BE2C (cell line): ENCODE data around the gene ZHX3.
A peak's percentile ranks its signal among the peaks of the same experiment; 100 is the strongest.

Experiments used
- DNase-seq: peaks from one replicate; pipeline ENCODE4 v3.0.0-alpha.2; 2020
- H3K27me3 ChIP-seq: fragments of 250-450 bp; sonication (Bioruptor Pico); 2 replicates; pipeline ENCODE4 v1.5.1; 2020; ENCODE audit warnings: mild to moderate bottlenecking
- H3K36me3 ChIP-seq: fragments of 250-450 bp; sonication (Bioruptor Pico); 2 replicates; pipeline ENCODE4 v1.5.1; 2020; ENCODE audit warnings: mild to moderate bottlenecking
- H3K4me1 ChIP-seq: fragments of 250-450 bp; sonication (Bioruptor Pico); 2 replicates; pipeline ENCODE4 v1.5.1; 2020
- H3K4me3 ChIP-seq: 2 replicates; pipeline ENCODE4 v1.5.1; 2011; ENCODE audit warnings: low read depth, low read length
- H3K9me3 ChIP-seq: fragments of 250-450 bp; sonication (Bioruptor Pico); 2 replicates; pipeline ENCODE4 v1.5.1; 2020
- CTCF ChIP-seq: IDR thresholded peaks from 2 replicates; pipeline ENCODE4 v1.5.1; 2012; ENCODE audit warnings: mild to moderate bottlenecking, low read depth, low read length

ZHX3 gene

GRCh38 chr20:41169162-41169690 lies 148.3 kb downstream of the ZHX3 start:
- H3K4me1 ChIP-seq, result no peaks in the 10 kb centered on the region
- no peaks in the 10 kb centered on the region for H3K27me3 ChIP-seq
- no peak for TF ChIP-seq CTCF
- H3K9me3 ChIP-seq, result no peaks in the 10 kb centered on the region
- no peak overlapping the region for H3K4me3 ChIP-seq
- peaks cover 70% of the 10 kb centered on the region for H3K36me3 ChIP-seq
- DNase-seq, result peak; percentile 2

GRCh38 chr20:41168281-41169161 lies 149.0 kb downstream of the ZHX3 start:
- H3K9me3 ChIP-seq, result no peaks in the 10 kb centered on the region
- peaks cover 70% of the 10 kb centered on the region for H3K36me3 ChIP-seq
- no peaks in the 10 kb centered on the region for H3K4me1 ChIP-seq
- no peaks in the 10 kb centered on the region for H3K27me3 ChIP-seq
- TF ChIP-seq CTCF, result no peak
- peak; percentile 6 for DNase-seq
- H3K4me3 ChIP-seq, result no peak overlapping the region

DNA sequence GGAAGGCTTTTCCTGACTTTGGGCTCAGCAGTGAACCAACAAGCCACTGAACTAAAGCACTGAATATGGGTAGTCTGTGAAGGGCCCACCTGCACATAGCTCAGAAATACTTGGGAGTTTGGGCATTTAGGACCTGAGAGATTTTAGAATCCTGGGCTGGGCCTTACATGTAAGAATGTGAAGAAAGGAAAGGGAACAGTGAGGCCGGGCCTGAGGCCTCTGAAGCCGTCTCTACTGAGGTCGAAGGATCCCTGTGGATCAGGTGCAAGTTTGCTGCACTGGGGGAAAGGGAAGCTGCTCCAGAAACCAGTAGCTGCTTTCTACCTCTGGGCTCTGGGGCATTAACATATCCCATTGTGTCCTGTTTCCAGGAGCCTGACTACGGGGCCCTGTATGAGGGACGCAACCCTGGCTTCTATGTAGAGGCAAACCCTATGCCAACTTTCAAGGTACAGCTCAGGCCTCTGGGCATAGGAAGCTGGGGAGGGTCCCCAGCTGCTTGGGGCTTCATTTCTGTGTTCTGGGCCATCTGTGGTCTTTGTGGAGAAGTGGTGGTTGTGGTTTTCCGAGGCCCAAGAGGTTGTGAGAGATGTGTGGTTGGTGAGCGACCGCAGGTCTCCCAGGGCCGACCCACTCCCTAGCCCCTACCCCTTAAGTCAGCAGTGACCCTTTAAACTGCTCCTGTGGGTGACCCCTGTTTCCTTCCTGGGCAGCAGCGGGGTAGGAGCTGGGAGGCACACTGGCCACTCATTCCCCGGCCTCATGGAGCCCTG lies 149.9 kb downstream of the ZHX3 start:
- no peak for DNase-seq
- Histone ChIP-seq H3K4me3 (no peak overlapping the region), H3K4me1 (no peaks in the 10 kb centered on the region), H3K36me3 (peaks cover 72% of the 10 kb centered on the region), H3K9me3 (no peaks in the 10 kb centered on the region), H3K27me3 (no peaks in the 10 kb centered on the region)
- TF ChIP-seq CTCF, result no peak

GRCh38 chr20:41167118-41167470 lies 150.4 kb downstream of the ZHX3 start:
- no peak for TF ChIP-seq CTCF
- no peaks in the 10 kb centered on the region for H3K9me3 ChIP-seq
- peaks cover 73% of the 10 kb centered on the region for H3K36me3 ChIP-seq
- no peaks in the 10 kb centered on the region for H3K4me1 ChIP-seq
- no peak for DNase-seq
- H3K27me3 ChIP-seq, result no peaks in the 10 kb centered on the region
- H3K4me3 ChIP-seq, result no peak overlapping the region

DNA sequence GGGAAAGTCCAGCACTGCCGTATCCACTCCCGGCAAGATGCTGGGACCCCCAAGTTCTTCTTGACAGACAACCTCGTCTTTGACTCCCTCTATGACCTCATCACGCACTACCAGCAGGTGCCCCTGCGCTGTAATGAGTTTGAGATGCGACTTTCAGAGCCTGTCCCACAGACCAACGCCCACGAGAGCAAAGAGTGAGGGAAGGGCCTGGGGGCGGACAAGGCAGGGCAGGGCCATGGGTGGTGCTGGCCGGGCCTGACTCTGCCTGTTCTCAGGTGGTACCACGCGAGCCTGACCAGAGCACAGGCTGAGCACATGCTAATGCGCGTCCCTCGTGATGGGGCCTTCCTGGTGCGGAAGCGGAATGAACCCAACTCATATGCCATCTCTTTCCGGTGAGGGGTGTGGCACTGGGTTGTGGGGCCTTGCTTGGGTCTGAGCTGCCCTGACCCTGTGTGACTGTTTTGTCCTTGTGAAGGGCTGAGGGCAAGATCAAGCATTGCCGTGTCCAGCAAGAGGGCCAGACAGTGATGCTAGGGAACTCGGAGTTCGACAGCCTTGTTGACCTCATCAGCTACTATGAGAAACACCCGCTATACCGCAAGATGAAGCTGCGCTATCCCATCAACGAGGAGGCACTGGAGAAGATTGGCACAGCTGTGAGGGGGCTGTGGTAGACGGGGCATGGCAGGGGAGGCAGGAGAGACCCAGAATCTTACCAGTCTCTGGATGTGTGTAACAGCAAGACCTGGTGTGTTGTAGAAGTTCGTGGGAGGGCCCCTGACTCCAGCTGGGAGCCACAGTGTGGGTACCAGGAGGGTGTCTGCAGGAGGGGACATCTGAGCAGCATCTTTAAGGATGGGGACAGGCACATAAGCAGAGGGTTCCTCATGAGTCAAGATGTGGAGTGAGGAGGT lies 151.1 kb downstream of the ZHX3 start:
- TF ChIP-seq CTCF, result no peak
- no peak overlapping the region for H3K4me3 ChIP-seq
- H3K27me3 ChIP-seq, result no peaks in the 10 kb centered on the region
- no peaks in the 10 kb centered on the region for H3K4me1 ChIP-seq
- no peak for DNase-seq
- peaks cover 69% of the 10 kb centered on the region for H3K36me3 ChIP-seq
- H3K9me3 ChIP-seq, result no peaks in the 10 kb centered on the region
